ENCODE measurements around the gene SERPINB6. TPM values are rescaled to one million over a fixed set of nuclear protein-coding genes. Genes with fewer than 3 reads are reported as not detected.

The SERPINB6 gene
- total RNA-seq, 1 experiment from 2014 or later = 34.8 TPM

DNA sequence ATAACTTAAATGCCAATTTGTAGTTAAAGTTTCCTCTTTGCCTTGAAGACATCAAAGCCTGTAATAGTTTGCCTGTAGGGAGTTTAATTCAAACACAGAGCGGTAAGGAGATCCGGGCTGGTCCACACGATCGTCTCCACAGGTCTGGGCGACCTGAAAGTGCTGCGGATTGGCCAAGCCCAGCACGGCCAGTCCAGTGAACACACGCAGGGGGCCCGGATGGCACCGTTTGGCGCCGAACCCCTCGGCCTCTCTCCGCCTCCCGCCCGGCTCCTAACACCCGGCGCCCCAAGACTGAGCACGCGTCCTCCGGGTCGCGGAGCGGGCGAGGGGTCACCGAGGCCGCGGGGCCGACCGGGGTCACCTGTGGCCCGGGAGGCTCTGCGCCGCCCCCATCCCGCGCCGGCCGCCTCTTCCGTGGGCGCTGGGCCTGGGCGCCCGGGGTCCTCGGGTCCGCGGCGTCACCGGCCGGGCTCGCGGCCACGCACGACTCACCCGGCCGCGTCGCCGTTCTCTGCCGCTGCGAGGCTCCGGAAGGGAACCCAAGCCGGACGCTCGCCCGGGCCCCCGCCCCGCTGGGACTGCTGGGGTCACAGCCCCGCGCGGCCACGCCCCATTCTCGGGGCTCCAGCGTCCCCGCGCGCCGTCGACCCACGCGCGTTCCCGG lies 481 bp downstream of the SERPINB6 start:
- intact Hi-C loops (cut with micrococcal nuclease; ENCODE audit: unreplicated experiment) = no loop called here
- POLR2A ChIA-PET (ENCODE audit: low non-redundant PET) = no interaction called here
- peak; percentile 32 for DNase-seq (ENCODE audit: low spot score)
- Histone ChIP-seq H3K4me1 (ENCODE audit: insufficient read depth, low read length, poor library complexity, severe bottlenecking) (no peaks in the 10 kb centered on the region), H3K36me3 (ENCODE audit: insufficient read depth, low read length, poor library complexity, severe bottlenecking) (no peaks in the 10 kb centered on the region), H3K9me3 (ENCODE audit: low read depth, low read length, poor library complexity, severe bottlenecking) (no peaks in the 10 kb centered on the region), H3K27me3 (replicated peaks; ENCODE audit: insufficient read depth, low read depth, low read length, poor library complexity) (no peaks in the 10 kb centered on the region), H3K27ac (ENCODE audit: low read depth, low read length, poor library complexity, severe bottlenecking) (peak overlapping the region; percentile 71), H3K4me3 (ENCODE audit: low read depth, low read length, poor library complexity, severe bottlenecking) (peak overlapping the region; percentile 63)
- TF ChIP-seq CTCF (conservative IDR thresholded peaks at IDR 0.05; ENCODE audit: low read depth, low read length) (no peak), EZH2 (IDR thresholded peaks at IDR 0.05; ENCODE audit: borderline replicate concordance, low read depth, low read length, poor library complexity, severe bottlenecking) (no peak)
- no TSS peak for BruUV-seq (replicated peaks)
- CTCF ChIA-PET = no interaction called here

- Histone ChIP-seq H3K36me3 (ENCODE audit: insufficient read depth, low read length, poor library complexity, severe bottlenecking) (no peaks in the 10 kb centered on the region), H3K9me3 (ENCODE audit: low read depth, low read length, poor library complexity, severe bottlenecking) (no peaks in the 10 kb centered on the region), H3K4me3 (ENCODE audit: low read depth, low read length, poor library complexity, severe bottlenecking) (peak overlapping the region; percentile 63), H3K27me3 (replicated peaks; ENCODE audit: insufficient read depth, low read depth, low read length, poor library complexity) (no peaks in the 10 kb centered on the region), H3K4me1 (ENCODE audit: insufficient read depth, low read length, poor library complexity, severe bottlenecking) (no peaks in the 10 kb centered on the region), H3K27ac (ENCODE audit: low read depth, low read length, poor library complexity, severe bottlenecking) (no peak overlapping the region)
- TF ChIP-seq EZH2 (IDR thresholded peaks at IDR 0.05; ENCODE audit: borderline replicate concordance, low read depth, low read length, poor library complexity, severe bottlenecking) = no peak
- no peak for TF ChIP-seq CTCF (conservative IDR thresholded peaks at IDR 0.05; ENCODE audit: low read depth, low read length)
- intact Hi-C loops (cut with micrococcal nuclease; ENCODE audit: unreplicated experiment) = no loop called here
- no peak for DNase-seq (ENCODE audit: low spot score)
- CTCF ChIA-PET = no interaction called here
- TSS peak; percentile 48 for BruUV-seq (replicated peaks)
- POLR2A ChIA-PET (ENCODE audit: low non-redundant PET) = no interaction called here
Measured at GRCh38 chr6:2970034-2970685, 1.2 kb downstream of the SERPINB6 start.

GRCh38 chr6:2969549-2969948 lies 1.8 kb downstream of the SERPINB6 start:
- DNase-seq (ENCODE audit: low spot score) = no peak
- no TSS peak for BruUV-seq (replicated peaks)
- intact Hi-C loops (cut with micrococcal nuclease; ENCODE audit: unreplicated experiment) = no loop called here
- TF ChIP-seq CTCF (conservative IDR thresholded peaks at IDR 0.05; ENCODE audit: low read depth, low read length) (no peak), EZH2 (IDR thresholded peaks at IDR 0.05; ENCODE audit: borderline replicate concordance, low read depth, low read length, poor library complexity, severe bottlenecking) (no peak)
- no peak overlapping the region for H3K27ac ChIP-seq (ENCODE audit: low read depth, low read length, poor library complexity, severe bottlenecking)
- H3K36me3 ChIP-seq (ENCODE audit: insufficient read depth, low read length, poor library complexity, severe bottlenecking) = no peaks in the 10 kb centered on the region
- no peak overlapping the region for H3K4me3 ChIP-seq (ENCODE audit: low read depth, low read length, poor library complexity, severe bottlenecking)
- POLR2A ChIA-PET (ENCODE audit: low non-redundant PET) = no interaction called here
- no peaks in the 10 kb centered on the region for H3K27me3 ChIP-seq (replicated peaks; ENCODE audit: insufficient read depth, low read depth, low read length, poor library complexity)
- H3K9me3 ChIP-seq (ENCODE audit: low read depth, low read length, poor library complexity, severe bottlenecking) = no peaks in the 10 kb centered on the region
- CTCF ChIA-PET = no interaction called here
- no peaks in the 10 kb centered on the region for H3K4me1 ChIP-seq (ENCODE audit: insufficient read depth, low read length, poor library complexity, severe bottlenecking)

Data from A673 (cell line).